Hepatic stellate cell (primary cell): ENCODE measurements around the gene ADGRV1.
"Not testable (repeated sequence)": the region's sequence is repeated elsewhere in the genome, so short reads cannot be mapped to it uniquely, and the experiment has no call there.

Experiments
- DNase-seq: peaks from one replicate; pipeline ENCODE4 v3.0.0; 2011; ENCODE audit warnings: low spot score

The ADGRV1 gene

DNA sequence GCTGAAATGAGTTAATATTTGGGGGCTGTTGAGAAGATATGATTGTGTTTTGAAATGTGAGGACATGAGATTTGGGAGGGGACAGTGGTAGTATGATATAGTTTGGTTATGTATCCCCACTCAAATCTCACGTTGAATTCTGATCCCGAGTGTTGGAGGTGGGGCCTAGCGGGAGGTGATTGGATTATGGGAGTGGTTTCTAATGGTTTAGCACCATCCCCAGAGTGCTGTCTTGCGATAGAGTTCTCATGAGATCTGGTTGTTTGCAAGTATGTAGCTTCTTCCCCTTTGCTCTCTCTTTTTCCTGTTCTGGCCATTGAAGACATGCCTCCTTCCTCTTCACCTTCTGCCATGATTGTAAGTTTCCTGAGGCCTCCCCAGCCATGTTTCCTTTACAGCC is 438.5 kb downstream of the ADGRV1 start:
- DNase-seq = no peak

DNA sequence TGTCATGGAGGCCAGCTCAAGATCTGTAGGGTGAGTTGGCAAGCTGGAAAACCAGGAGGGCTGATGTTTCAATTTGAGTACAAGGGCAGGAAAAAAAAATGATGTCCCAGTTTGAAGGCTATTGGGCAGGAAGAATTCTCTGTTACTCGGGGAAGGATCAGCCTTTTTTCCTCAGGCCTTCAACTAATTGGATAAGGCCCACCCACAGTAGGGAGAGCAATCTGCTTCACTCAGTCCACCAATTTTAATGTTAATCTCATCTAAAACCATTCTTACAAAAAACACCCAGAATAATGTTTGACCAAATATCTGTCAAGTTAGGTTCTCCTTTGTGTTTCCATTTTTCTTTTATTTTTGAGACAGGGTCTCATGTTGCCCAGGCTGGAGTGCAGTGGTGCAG is 442.1 kb downstream of the ADGRV1 start:
- DNase-seq = no peak

DNA sequence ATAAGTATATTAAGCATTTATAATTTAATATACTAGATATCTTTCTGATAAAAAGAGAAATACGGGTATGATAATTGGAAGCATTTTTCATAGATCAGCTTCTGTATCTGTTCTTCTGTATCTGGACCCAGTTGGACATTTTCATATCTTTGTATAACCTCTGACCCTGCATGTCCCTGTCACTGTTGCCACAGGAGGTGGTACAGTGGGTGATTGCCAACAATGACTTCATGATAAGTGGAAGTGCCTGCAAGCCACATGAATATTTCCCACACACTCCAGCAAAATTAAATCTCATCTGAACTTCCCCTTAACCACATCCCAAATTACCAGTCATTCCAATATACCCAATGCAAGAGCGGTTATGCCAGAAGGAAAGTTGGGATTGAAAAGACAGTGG is 448.1 kb downstream of the ADGRV1 start:
- DNase-seq = no peak

DNA sequence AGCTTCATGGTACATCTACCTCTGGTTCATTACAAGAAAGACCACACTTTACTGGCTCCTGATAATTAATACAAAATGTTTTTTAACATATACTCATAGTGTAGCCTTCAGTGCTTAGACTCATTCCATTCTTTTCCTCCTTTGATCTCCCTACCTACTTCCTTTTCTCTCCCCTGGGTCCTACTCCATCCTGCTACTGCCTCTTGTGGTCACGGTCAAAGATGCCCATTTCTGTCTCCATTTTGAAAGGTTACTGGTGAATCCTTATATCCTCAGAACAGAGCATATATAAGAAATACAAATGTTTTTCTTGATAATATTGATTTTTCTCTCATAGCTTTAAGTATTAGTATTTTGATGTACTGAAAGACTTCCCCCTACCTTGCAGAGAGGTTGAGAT is 448.7 kb downstream of the ADGRV1 start:
- DNase-seq = no peak

DNA sequence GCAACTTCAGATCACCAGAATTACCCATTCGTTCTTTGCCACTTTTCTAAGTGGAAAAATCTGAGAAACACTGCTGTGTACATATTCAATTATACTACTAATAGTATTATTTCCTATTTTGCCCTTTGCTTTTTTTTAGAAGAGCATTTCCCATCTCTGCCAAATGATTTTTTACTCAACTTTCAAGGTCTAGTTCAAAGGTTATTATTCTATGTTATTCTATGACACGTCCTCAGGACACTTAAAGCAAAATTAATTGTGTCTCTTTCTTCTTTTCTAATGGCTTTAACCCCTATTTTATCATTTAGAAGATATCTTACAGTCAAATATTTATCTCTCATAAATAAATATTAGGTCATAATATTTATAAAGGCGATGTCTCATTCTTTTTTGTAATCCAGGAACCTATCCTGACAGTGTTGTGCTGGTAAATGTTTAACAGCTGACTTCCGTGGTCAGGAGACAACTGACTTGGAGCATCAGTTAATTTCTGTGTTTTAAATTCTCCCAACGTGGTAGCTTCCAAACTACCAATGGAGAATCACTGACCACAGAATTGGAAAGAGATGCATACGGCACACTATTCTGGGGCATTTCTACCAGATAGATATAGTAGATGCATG is 449.3 kb downstream of the ADGRV1 start:
- DNase-seq = no peak

DNA sequence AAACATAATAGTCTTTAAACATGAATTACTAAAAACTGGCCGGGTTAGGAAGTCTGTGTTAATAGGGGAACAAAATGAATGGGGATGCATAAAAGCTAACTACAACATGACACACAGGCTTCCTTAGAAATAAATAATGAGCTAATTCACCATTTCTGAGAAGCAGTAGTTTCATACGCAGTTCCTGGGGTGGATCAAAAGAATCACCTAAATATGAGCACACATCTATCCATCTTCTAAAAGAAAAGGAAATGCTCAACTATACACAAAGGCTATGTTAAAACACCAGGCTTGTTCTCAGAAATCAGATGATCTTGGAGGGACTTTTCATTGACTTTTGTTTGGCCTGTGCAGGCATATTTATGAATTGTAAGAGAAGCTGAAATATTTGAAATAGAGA is 451.5 kb downstream of the ADGRV1 start:
- no peak for DNase-seq

DNA sequence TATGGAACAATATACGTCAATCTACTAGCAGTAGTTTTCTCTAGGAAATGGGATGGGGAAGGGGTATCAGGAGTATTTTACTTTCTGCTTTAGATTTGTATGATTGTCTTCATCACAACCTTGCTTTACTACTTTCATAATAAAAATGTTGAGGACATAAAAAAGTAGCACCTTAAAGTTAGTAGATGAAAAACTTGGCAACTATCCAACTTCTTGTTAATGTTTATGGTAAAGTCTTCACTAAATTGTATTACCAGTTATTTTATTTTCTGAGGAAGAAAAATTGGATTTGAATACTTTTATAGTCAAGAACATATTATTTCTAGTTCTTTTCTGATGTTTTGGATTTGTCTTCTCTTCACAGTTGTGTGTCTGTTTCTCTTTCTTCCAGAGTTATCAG is 452.4 kb downstream of the ADGRV1 start:
- no peak for DNase-seq

DNA sequence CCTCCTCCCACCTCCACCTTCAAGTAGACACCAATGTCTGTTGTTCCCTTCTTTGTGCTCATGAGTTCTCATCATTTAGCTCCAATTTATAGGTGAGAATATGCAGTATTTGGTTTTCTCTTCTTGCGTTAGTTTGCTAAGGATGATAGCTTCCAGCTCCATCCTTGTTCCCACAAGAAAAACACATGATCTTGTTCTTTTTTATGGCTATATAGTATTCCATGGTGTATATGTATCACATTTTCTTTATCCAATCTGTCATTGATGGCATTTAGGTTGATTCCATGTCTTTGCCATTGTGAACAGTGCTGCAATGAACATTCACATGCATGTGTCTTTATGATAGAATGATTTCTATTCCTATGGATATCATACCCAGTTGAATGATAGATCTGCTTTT is 454.3 kb downstream of the ADGRV1 start:
- not testable (repeated sequence) for DNase-seq

DNA sequence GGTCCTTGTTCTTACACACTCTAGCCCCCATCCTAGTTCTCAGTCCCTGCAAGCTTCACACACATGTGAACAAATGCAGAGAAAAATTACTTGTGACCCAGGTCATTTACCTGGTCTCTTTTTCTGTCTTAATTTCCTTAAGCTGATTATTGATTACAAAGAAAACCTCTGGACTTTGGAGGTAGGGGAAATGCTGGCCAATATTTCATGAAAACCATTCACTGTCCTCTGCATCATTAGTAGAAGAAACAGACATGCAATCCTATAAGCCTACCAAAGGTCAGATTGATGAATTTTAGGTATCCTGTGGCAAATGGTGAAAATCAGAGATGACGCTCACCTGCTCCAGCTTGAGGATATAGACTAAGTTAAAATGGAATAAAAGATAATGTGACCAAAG is 457.7 kb downstream of the ADGRV1 start:
- DNase-seq = no peak

DNA sequence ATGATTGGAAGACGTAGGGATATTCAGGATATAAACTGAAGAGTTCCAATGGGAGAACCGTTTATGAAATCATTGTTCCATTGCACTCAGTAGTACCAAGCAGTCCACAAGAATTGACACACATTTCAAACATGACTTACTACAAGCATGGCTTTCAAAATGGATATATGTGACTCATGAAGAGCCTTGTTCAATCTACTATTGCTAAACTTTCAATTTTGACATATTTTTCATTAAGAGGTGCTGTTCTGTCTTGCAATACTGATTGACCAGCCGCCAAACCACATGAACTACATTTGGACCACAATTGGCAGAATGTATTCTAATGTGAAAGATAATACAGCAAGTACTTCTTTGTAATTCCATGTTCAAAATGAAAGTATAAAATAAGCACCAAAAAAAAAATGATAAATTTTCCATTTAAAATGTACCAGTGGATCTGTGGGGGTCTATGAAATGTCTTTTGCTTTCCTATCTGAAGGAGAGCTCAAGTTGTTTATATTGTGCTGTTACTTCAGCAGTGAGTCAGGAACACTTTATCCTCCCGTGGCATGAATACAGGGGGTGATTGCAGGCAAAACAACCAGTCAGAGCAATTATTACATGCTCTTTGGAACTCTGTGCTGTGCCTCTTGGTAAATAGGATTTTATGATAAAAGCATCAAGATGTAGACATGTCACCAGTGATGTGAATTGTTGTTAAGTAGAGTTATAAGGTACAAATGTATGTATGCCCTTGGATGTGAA is 458.5 kb downstream of the ADGRV1 start:
- no peak for DNase-seq

DNA sequence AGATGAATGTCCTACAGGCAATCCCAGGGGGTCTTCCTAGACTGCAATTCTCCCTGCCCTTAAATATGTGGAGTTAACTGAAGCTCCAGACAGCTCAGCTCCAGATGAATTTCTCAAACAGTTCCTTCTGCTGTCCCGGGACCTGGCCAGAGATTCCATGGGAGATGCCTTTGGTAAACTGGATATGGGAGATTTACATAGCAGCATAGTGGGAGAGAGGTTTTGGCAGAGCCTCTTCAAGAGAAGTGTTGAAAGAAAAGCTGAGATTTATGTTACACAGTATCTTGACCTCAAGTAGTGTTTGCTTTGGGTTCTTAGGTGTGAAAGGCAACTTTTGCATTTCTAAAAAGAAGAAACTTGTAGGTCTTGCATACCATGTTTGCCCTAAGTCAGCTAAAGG is 459.6 kb downstream of the ADGRV1 start:
- no peak for DNase-seq

DNA sequence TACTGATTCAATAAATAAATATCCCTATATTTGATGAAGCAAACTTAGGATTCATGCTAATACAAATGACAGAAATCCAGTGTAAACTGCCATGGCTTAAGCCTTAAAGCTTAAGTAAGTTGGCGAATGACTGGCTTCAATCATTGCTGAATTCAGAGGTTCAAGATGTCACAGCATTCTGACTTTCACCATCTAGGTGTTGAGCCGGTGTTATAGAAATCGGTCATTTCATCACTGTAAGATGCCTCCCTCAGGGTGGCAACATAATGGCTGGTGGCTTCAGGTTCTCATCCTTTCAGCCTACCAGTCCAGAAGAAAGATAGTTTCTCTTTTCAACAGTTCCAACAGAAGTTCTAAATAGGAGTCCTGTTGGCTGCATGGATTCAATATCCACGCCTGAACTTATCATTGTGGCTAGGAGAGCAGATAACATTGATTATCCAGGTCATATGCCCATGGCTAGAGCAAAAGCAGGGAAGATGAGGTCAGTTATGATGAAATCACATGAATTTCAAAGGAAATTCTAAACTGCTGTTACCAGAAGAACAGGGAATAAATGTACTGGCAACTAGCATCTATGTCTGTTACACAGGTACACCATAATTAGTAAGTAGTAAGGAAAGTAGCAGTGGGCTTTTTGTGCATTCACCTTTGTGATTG is 460.2 kb downstream of the ADGRV1 start:
- no peak for DNase-seq

DNA sequence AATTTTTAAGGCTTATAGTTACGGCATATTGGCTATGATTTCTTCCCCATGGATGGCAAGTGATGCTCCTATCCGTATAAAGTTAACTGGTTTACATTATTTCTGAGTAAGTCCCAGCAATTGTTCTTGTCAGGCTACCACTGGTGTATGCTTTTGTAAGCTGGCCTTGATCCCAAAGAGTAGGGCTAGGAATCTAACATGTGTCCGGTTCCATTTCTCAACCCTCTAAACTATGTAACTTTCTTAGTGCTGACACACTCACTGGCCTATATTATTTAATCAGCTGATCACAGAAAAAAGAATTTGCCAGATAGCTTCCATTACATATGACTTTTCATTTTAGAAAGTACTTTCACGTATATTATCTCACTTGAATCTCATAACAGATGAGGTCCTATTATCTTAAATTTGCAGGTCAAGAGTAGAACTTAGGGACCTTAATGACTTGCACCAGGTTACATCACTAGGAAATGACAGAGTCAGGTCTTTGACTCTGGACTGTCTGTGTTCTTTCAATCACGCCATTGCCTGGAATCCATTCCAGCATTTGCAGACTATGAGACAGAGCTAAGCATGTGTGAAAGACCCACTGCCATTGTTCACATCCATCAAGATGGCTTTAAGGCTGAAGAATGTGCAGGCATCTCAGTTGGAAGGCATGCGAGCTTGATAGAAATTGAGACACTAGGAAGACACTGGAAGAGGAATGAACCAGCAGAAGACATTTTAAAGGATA is 461.6 kb downstream of the ADGRV1 start:
- no peak for DNase-seq

DNA sequence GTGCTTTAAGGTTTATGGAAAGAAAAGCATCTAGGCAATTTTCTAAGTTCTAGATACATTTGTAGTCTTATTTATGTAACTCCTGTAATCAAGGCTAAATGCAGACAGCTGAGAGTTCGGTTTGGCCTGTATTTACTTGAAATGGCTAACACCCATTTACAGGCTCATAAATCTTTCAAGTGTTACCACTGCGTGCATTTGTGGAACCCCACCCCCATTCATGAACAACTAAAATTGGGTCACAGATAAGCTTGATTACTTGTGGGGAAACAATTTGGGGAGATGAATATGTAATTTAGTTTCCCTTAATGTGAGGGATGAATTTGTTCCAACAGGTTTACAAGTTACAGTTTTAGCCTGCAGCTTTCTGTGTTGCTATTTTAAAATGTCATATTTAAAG is 463.9 kb downstream of the ADGRV1 start:
- DNase-seq = no peak

DNA sequence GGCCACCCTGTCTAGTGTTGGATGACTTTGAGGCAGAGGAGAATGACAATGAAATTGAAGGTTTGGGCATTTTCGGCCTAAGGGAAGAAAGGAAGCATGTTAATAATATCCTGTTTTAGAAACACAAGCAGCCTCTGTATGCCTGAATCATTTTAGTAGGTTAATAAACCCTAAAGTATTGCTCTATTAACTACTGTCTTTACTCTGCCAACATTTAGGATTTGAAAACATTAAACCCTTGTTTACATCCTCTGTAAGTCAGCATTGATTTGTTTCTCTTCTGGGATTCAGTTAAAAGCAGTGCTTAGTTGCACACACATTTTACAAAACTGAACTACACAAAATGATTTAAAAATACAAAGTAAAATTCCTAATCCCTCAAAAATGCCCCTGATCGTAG is 465.6 kb downstream of the ADGRV1 start:
- DNase-seq = no peak

DNA sequence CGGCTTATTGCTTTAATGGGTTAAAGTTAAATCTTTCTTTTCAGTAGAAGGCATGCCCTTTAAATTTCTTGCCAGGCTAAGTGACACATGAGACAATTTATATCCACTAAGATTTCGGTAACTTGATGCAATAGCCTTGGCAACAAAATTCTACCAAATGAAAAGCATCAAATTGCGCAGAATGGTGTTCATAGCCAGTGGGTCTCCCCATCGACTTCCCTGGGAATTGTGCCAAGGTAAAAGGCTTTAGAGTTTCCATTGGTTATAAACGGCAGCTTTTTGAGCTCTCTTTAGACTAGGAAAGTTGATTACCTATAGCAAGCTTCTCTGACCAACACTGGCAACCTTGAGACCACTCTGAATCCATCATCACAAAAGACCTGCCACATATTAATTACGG is 466.1 kb downstream of the ADGRV1 start:
- no peak for DNase-seq

DNA sequence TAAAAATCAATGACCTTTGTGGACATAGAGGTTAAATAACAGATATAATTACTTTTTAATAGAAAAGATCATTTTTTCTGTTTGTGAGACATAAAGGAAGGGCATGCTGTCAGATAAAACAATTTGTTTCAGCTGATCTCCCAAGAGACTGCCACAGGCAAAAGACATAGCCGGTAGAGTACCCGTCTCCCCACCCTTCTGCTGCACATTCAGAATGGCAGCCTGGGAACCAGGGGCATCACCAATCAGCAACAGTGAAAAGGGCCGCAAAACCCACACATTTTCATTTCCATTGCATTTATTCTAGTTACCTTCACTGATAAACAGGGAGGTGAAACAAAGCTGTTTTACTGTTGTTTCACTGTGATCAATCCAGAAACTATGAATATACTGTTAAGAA is 466.9 kb downstream of the ADGRV1 start:
- no peak for DNase-seq

DNA sequence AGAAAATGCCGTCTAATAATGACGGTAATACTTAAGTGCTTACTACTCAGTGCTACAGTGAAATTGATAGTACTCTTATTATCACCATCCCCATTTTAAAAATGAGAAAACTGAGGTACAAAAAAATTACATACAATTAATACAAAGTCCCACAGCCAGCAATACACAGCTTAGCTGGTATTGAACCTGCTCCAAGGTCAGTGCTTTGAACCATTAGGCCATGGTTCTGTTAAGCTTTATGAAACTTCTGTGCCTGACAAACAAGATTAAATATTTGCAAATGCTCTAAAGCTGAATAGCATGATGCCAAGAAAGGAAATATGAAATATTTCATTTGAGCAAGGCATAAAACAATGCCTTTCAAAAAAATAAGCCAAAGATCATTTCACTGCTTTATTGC is 467.4 kb downstream of the ADGRV1 start:
- DNase-seq = no peak

DNA sequence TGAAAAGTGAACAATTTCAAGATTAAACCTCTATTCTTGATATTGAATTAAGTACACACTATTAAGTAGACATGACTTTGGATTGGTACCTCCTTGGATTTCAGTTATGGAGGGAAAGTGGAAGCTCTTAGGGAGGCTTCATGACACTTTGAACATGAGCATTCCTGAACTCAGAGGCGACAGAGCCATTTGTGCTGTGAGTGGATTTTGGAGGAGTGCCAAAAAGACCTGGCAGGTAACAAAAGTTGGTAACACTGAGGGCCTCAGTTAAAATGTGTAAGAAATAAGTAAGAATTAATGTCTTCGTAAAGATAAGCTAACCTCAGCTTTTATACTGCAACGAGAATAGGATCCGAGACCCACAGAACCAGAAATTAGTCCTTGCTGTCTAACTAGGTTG is 467.9 kb downstream of the ADGRV1 start:
- DNase-seq = no peak

DNA sequence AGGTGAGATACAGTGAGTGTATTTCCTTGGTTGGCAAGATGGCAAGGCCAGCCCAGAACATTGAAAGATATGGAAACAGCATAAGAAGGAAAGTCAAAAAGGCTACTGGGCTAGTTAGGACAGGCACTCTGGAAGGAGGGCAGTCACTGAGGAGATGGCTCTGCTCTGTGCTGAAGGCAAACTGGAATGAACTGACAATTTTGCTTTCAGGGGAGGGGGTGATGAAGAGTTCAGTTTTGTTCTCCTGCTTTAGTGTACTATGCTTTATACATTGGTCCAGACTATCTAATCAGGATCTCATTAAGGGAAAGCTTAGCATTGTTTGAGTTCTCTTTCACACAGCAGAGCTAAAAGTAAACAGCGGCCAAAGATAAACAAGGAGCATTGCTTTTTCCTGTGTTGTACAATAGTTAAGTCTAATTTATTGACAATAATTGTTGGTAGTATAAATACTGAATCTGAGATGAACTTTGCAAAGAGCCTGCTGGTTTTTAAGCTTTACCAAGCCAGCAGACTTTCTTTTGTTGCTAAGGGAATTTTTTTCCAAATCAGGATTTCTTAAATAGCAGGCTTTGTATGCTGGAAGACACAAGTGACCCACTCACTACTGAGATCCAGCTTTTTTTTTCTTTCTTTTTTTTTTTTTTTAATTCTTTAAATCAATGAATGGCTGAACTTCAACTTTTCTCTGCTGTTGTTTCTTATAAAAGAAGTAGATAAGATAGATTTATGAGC is 469.0 kb downstream of the ADGRV1 start:
- no peak for DNase-seq

DNA sequence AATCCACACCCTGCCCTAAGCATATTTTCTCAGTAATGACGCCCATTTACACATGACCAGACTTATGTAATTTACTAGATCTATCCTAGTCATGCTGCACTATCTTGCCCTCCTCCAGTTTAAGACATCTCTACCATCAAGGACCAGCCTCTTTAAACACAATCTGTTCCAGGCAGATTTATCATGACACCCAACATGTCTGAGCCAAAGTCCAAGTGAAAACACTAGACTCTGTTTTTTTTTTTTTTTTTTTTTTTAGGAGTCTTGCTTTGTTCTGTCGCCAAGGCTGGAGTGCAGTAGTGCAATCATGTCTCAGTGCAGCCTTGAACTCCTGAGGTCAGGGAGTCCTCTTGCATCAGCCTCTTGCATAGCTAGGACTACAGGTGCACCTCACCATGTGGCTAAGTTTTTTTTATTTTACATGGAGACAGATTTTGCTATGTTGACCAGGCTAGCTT is 469.9 kb downstream of the ADGRV1 start:
- DNase-seq = no peak
